BE2C (cell line): ENCODE results near the gene TMCC2.

Source experiments
- DNase-seq: peaks from one replicate; pipeline ENCODE4 v3.0.0-alpha.2; 2020
- H3K27me3 ChIP-seq: fragments of 250-450 bp; sonication (Bioruptor Pico); 2 replicates; pipeline ENCODE4 v1.5.1; 2020; ENCODE audit warnings: mild to moderate bottlenecking
- H3K36me3 ChIP-seq: fragments of 250-450 bp; sonication (Bioruptor Pico); 2 replicates; pipeline ENCODE4 v1.5.1; 2020; ENCODE audit warnings: mild to moderate bottlenecking
- H3K4me1 ChIP-seq: fragments of 250-450 bp; sonication (Bioruptor Pico); 2 replicates; pipeline ENCODE4 v1.5.1; 2020
- H3K4me3 ChIP-seq: 2 replicates; pipeline ENCODE4 v1.5.1; 2011; ENCODE audit warnings: low read depth, low read length
- H3K9me3 ChIP-seq: fragments of 250-450 bp; sonication (Bioruptor Pico); 2 replicates; pipeline ENCODE4 v1.5.1; 2020
- TF ChIP-seq, protein P1 (sequence below): IDR thresholded peaks from 2 replicates; pipeline ENCODE4 v1.5.1; 2012; ENCODE audit warnings: mild to moderate bottlenecking, low read depth, low read length

Gene TMCC2

GRCh38 chr1:205251576-205251975, 23.8 kb downstream of the TMCC2 start:
- H3K4me1 ChIP-seq: peaks cover 15% of the 10 kb centered on the region
- TF ChIP-seq, protein P1, sequence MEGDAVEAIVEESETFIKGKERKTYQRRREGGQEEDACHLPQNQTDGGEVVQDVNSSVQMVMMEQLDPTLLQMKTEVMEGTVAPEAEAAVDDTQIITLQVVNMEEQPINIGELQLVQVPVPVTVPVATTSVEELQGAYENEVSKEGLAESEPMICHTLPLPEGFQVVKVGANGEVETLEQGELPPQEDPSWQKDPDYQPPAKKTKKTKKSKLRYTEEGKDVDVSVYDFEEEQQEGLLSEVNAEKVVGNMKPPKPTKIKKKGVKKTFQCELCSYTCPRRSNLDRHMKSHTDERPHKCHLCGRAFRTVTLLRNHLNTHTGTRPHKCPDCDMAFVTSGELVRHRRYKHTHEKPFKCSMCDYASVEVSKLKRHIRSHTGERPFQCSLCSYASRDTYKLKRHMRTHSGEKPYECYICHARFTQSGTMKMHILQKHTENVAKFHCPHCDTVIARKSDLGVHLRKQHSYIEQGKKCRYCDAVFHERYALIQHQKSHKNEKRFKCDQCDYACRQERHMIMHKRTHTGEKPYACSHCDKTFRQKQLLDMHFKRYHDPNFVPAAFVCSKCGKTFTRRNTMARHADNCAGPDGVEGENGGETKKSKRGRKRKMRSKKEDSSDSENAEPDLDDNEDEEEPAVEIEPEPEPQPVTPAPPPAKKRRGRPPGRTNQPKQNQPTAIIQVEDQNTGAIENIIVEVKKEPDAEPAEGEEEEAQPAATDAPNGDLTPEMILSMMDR: no peak

GRCh38 chr1:205255941-205256780, 28.4 kb downstream of the TMCC2 start:
- Histone ChIP-seq H3K36me3 (no peaks in the 10 kb centered on the region), H3K4me3 (no peak overlapping the region), H3K9me3 (no peaks in the 10 kb centered on the region), H3K4me1 (peaks cover 6% of the 10 kb centered on the region), H3K27me3 (no peaks in the 10 kb centered on the region)
- TF ChIP-seq, protein P1: peak; percentile 95
- DNase-seq: peak; percentile 90

More at GRCh38 chr1:205251576-205251975, 23.8 kb downstream of the TMCC2 start:
- no peak overlapping the region for H3K4me3 ChIP-seq
- no peaks in the 10 kb centered on the region for H3K36me3 ChIP-seq
- H3K27me3 ChIP-seq: no peaks in the 10 kb centered on the region
- H3K9me3 ChIP-seq: no peaks in the 10 kb centered on the region
- DNase-seq: no peak

GRCh38 chr1:205256951-205257625, 29.3 kb downstream of the TMCC2 start:
- Histone ChIP-seq H3K27me3 (no peaks in the 10 kb centered on the region), H3K4me1 (peaks cover 6% of the 10 kb centered on the region), H3K4me3 (no peak overlapping the region), H3K36me3 (no peaks in the 10 kb centered on the region), H3K9me3 (no peaks in the 10 kb centered on the region)
- no peak for DNase-seq
- TF ChIP-seq, protein P1: no peak

DNA sequence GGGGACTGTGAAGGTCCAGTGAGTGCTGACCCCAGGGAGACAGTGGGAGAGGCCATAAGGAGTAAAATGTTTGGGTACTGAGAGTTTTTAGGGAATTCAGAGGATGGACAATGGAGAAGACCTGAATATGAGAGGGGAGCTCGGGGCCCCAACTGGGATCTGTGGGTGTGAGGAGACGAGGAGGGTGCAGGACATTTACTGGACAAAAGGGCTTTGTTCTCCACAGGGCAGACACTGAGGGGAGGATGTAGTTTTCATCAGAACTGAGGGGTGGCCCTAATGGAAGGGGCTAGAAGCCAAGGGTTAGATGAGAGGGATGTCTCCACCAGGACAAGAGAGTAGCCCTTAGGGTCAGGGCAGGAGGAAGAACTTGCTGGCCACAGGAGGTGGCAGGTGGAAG, 30.0 kb downstream of the TMCC2 start:
- H3K9me3 ChIP-seq: no peaks in the 10 kb centered on the region
- H3K36me3 ChIP-seq: no peaks in the 10 kb centered on the region
- DNase-seq: no peak
- no peak overlapping the region for H3K4me3 ChIP-seq
- no peaks in the 10 kb centered on the region for H3K27me3 ChIP-seq
- H3K4me1 ChIP-seq: peaks cover 6% of the 10 kb centered on the region
- TF ChIP-seq, protein P1: no peak

GRCh38 chr1:205258261-205258691, 30.5 kb downstream of the TMCC2 start:
- TF ChIP-seq, protein P1: no peak
- no peak for DNase-seq

DNA sequence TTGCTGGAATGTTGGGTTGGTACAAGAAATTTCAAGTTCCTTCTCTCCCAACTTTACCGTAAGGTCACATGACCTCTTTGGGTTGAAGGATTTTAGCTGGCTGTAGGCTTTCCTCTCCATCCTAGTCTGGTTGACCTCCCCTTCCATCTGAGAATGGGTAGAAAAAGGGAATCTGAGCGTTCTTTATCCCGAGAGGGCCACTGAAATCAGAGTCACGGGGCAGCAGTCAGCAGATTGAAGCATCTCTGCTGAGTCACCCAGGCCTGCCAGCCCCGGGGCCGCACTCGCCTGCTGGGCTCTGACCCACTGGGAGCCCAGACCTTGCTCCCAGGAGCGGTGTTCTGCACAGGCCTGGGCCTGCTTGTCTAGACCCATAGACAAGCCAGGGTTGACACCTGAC, 31.0 kb downstream of the TMCC2 start:
- DNase-seq: peak; percentile 65
- Histone ChIP-seq H3K36me3 (no peaks in the 10 kb centered on the region), H3K4me3 (no peak overlapping the region), H3K9me3 (no peaks in the 10 kb centered on the region), H3K27me3 (no peaks in the 10 kb centered on the region), H3K4me1 (peaks cover 6% of the 10 kb centered on the region)
- TF ChIP-seq, protein P1: no peak

More at GRCh38 chr1:205258261-205258691, 30.5 kb downstream of the TMCC2 start:
- H3K27me3 ChIP-seq: no peaks in the 10 kb centered on the region
- H3K4me3 ChIP-seq: no peak overlapping the region
- H3K9me3 ChIP-seq: no peaks in the 10 kb centered on the region
- H3K36me3 ChIP-seq: no peaks in the 10 kb centered on the region
- peaks cover 6% of the 10 kb centered on the region for H3K4me1 ChIP-seq
